Measurements from ENCODE around the gene CALHM6. TPM values are rescaled to one million over a fixed set of nuclear protein-coding genes. Genes with fewer than 3 reads are reported as not detected.
A peak's percentile ranks its signal among the peaks of the same experiment; 100 is the strongest.

CALHM6 gene
- total RNA-seq, 1 donor from 2014 or later, result not detected

GRCh38 chr6:116444575-116444974, 16.6 kb upstream of the CALHM6 start:
- DNase-seq (ENCODE audit: low read depth), result no peak

GRCh38 chr6:116445102-116445501, 16.1 kb upstream of the CALHM6 start:
- DNase-seq (ENCODE audit: low read depth), result peak; percentile 94

GRCh38 chr6:116446399-116446798, 14.8 kb upstream of the CALHM6 start:
- DNase-seq (ENCODE audit: low read depth), result no peak

GRCh38 chr6:116447052-116447451, 14.1 kb upstream of the CALHM6 start:
- no peak for DNase-seq (ENCODE audit: low read depth)

- DNase-seq (ENCODE audit: low read depth), result peak; percentile 77
Observed at GRCh38 chr6:116447496-116448011, 13.6 kb upstream of the CALHM6 start.

- DNase-seq (ENCODE audit: low read depth), result no peak
Observed at GRCh38 chr6:116449565-116449964, 11.6 kb upstream of the CALHM6 start.

- no peak for DNase-seq (ENCODE audit: low read depth)
Observed at GRCh38 chr6:116450185-116450710, 10.9 kb upstream of the CALHM6 start.

- DNase-seq (ENCODE audit: low read depth), result no peak
Observed at GRCh38 chr6:116450769-116451740, 10.1 kb upstream of the CALHM6 start.

- DNase-seq (ENCODE audit: low read depth), result no peak
Observed at GRCh38 chr6:116451916-116452315, 9.3 kb upstream of the CALHM6 start.

- DNase-seq (ENCODE audit: low read depth), result no peak
Observed at GRCh38 chr6:116452531-116452930, 8.6 kb upstream of the CALHM6 start.

GRCh38 chr6:116456106-116456505, 5.1 kb upstream of the CALHM6 start:
- DNase-seq (ENCODE audit: low read depth), result no peak

- DNase-seq (ENCODE audit: low read depth), result no peak
Observed at GRCh38 chr6:116456927-116457326, 4.2 kb upstream of the CALHM6 start.

GRCh38 chr6:116458264-116458663, 2.9 kb upstream of the CALHM6 start:
- no peak for DNase-seq (ENCODE audit: low read depth)

- DNase-seq (ENCODE audit: low read depth), result no peak
Observed at GRCh38 chr6:116459927-116460326, 1.2 kb upstream of the CALHM6 start.

GRCh38 chr6:116461932-116462885, 1.0 kb downstream of the CALHM6 start:
- peak; percentile 39 for DNase-seq (ENCODE audit: low read depth)

- no peak for DNase-seq (ENCODE audit: low read depth)
Observed at GRCh38 chr6:116463301-116463700, 2.1 kb downstream of the CALHM6 start.

- no peak for DNase-seq (ENCODE audit: low read depth)
Observed at GRCh38 chr6:116465246-116465645, 4.1 kb downstream of the CALHM6 start.

- no peak for DNase-seq (ENCODE audit: low read depth)
Observed at GRCh38 chr6:116467096-116467495, 5.9 kb downstream of the CALHM6 start.

GRCh38 chr6:116467514-116467913, 6.3 kb downstream of the CALHM6 start:
- DNase-seq (ENCODE audit: low read depth), result no peak

- no peak for DNase-seq (ENCODE audit: low read depth)
Observed at GRCh38 chr6:116468293-116468692, 7.1 kb downstream of the CALHM6 start.

- no peak for DNase-seq (ENCODE audit: low read depth)
Observed at GRCh38 chr6:116471531-116471930, 10.4 kb downstream of the CALHM6 start.

Data from myocyte (in vitro differentiated cells).